Measurements from ENCODE around the gene HNRNPUL2.

DNA sequence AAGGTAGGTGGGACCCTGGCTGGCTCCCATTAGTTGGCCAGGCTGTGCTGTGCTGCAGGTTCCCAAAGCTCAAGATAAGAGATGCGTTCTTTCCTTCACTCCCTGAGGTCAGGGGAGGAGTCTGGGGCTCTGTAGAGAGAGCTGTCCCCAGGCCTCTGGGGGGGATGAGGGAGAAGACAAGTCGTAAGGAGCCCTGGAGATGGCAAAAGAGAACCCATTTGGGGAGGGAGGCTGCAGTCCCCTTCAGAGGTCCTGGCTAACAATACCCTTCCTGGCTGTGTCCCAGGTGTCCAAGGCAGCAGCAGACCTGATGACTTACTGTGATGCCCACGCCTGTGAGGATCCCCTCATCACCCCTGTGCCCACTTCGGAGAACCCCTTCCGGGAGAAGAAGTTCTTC is 18.9 kb downstream of the HNRNPUL2 start:
- TF ChIP-seq, protein P1, sequence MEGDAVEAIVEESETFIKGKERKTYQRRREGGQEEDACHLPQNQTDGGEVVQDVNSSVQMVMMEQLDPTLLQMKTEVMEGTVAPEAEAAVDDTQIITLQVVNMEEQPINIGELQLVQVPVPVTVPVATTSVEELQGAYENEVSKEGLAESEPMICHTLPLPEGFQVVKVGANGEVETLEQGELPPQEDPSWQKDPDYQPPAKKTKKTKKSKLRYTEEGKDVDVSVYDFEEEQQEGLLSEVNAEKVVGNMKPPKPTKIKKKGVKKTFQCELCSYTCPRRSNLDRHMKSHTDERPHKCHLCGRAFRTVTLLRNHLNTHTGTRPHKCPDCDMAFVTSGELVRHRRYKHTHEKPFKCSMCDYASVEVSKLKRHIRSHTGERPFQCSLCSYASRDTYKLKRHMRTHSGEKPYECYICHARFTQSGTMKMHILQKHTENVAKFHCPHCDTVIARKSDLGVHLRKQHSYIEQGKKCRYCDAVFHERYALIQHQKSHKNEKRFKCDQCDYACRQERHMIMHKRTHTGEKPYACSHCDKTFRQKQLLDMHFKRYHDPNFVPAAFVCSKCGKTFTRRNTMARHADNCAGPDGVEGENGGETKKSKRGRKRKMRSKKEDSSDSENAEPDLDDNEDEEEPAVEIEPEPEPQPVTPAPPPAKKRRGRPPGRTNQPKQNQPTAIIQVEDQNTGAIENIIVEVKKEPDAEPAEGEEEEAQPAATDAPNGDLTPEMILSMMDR (IDR thresholded peaks at IDR 0.05 in 8 of 11, conservative IDR thresholded peaks at IDR 0.05 in 3 of 11): no peak
- TF ChIP-seq POLR2AphosphoS5 (IDR thresholded peaks at IDR 0.05): no peak

Measured in spleen (tissue), 7 donors.